Neutrophil (primary cell): Measurements from ENCODE around the gene CCSER1.

Experiments used
- H3K27ac ChIP-seq: fragments of 200-600 bp; sonication (generic); 2 replicates; pipeline ENCODE4 v1.5.1; 2016; ENCODE audit warnings: mild to moderate bottlenecking, moderate library complexity
- H3K27me3 ChIP-seq: fragments of 200-600 bp; sonication (generic); 2 replicates; pipeline ENCODE4 v1.6.0; 2016; ENCODE audit warnings: mild to moderate bottlenecking
- H3K36me3 ChIP-seq: fragments of 200-600 bp; sonication (generic); 2 replicates; pipeline ENCODE4 v1.5.1; 2017
- H3K4me1 ChIP-seq, 2 experiments: fragments of 200-600 bp in 1 of 2; sonication (generic) in 1 of 2; 1 replicate in 1 of 2; 2 replicates in 1 of 2; pipeline versions ENCODE4 v1.5.1 to v1.6.1; 2013 to 2016; ENCODE audit warnings: low read depth in 1 of 2, low read length in 1 of 2, mild to moderate bottlenecking in 1 of 2, moderate library complexity in 1 of 2; ENCODE audit not compliant: control insufficient read depth in 1 of 2, insufficient read depth in 1 of 2
- H3K4me3 ChIP-seq, 2 experiments: fragments of 200-600 bp in 1 of 2; sonication (generic) in 1 of 2; 1 replicate in 1 of 2; 2 replicates in 1 of 2; pipeline ENCODE4 v1.5.1; 2013 to 2016; ENCODE audit warnings: low read depth in 1 of 2, low read length in 1 of 2, mild to moderate bottlenecking in 1 of 2, moderate library complexity in 1 of 2
- H3K9me3 ChIP-seq: fragments of 200-600 bp; sonication (generic); 2 replicates; pipeline ENCODE4 v1.5.1; 2016
- CTCF ChIP-seq: fragments of 200-600 bp; sonication (generic); IDR thresholded peaks from 2 replicates; pipeline ENCODE4 v1.5.1; 2016; ENCODE audit warnings: antibody characterized with exemption

Gene CCSER1

DNA sequence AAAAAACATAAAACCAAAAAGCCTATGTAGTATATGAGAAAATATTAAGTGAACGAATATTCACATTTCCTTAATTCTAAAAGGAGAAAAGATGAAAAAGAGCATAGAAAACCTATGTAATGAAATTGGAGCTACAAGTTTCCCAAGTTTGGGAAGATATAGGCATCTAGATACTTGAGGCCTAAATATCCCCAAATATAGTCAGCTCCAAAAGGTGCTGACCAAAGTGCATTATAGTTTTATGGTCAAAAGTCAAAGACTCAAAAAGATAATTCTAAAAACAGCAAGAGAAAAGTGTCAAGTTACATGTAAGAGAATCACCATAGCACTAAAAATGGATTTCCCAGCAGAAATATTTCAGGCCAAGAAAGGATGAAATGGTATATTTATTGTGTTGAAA lies 1502.9 kb downstream of the CCSER1 start:
- no peak overlapping the region for H3K27ac ChIP-seq
- H3K4me3 ChIP-seq = no peak overlapping the region
- H3K9me3 ChIP-seq = no peaks in the 10 kb centered on the region
- no peaks in the 10 kb centered on the region for H3K4me1 ChIP-seq
- no peaks in the 10 kb centered on the region for H3K36me3 ChIP-seq
- no peak for TF ChIP-seq CTCF
- H3K27me3 ChIP-seq = no peaks in the 10 kb centered on the region

GRCh38 chr4:91630764-91631163 lies 1503.6 kb downstream of the CCSER1 start:
- Histone ChIP-seq H3K36me3 (no peaks in the 10 kb centered on the region), H3K9me3 (no peaks in the 10 kb centered on the region), H3K4me1 (no peaks in the 10 kb centered on the region), H3K4me3 (no peak overlapping the region), H3K27ac (no peak overlapping the region), H3K27me3 (no peaks in the 10 kb centered on the region)
- TF ChIP-seq CTCF = no peak

DNA sequence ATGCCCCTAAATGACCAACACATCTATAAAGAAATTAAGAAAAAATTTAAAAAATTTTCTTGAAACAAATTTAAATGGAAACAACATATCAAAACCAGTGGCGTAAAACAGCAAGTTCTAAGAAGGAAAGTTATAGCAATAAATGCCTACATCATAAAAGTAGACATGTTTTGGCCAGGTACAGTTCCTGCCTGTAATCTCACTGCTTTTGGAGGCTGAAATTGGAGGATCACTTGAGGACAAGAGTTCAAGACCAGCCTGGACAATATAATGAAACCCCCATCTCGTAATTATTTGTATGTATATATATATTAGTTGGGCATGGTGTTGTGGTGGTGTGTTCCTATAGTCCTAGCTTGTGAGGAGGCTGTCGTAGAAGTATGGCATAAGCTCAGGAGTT lies 1504.1 kb downstream of the CCSER1 start:
- no peaks in the 10 kb centered on the region for H3K27me3 ChIP-seq
- H3K9me3 ChIP-seq = no peaks in the 10 kb centered on the region
- H3K4me3 ChIP-seq = no peak overlapping the region
- no peak overlapping the region for H3K27ac ChIP-seq
- no peaks in the 10 kb centered on the region for H3K4me1 ChIP-seq
- H3K36me3 ChIP-seq = no peaks in the 10 kb centered on the region
- no peak for TF ChIP-seq CTCF

DNA sequence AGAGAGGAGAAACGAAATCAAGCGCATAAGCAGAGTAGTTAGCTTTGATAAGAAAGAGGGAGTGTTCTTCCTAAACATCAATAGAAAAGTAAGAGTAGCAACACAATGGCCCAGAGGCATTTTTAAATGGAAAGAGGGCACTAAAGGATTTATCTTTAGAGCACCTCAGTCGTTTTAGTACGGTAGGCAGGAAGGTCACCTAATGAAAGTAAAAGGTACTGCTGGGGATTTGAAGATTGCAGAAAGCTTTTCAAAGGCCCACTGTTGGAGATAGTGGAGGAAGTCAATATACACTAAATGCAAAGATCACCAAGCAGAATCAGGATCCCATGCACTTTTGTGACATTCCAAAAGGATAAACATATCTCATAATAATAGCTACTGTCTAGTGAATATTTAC lies 1508.9 kb downstream of the CCSER1 start:
- TF ChIP-seq CTCF = no peak
- Histone ChIP-seq H3K4me3 (no peak overlapping the region), H3K27me3 (no peaks in the 10 kb centered on the region), H3K4me1 (no peaks in the 10 kb centered on the region), H3K36me3 (no peaks in the 10 kb centered on the region), H3K27ac (no peak overlapping the region), H3K9me3 (no peaks in the 10 kb centered on the region)
